CD1c-positive myeloid dendritic cell (primary cell): ENCODE results near the gene S100PBP.

Experiments used
- DNase-seq: peaks from one replicate; pipeline ENCODE4 v3.0.0-alpha.2; 2016; ENCODE audit errors: extremely low spot score

Gene S100PBP

DNA sequence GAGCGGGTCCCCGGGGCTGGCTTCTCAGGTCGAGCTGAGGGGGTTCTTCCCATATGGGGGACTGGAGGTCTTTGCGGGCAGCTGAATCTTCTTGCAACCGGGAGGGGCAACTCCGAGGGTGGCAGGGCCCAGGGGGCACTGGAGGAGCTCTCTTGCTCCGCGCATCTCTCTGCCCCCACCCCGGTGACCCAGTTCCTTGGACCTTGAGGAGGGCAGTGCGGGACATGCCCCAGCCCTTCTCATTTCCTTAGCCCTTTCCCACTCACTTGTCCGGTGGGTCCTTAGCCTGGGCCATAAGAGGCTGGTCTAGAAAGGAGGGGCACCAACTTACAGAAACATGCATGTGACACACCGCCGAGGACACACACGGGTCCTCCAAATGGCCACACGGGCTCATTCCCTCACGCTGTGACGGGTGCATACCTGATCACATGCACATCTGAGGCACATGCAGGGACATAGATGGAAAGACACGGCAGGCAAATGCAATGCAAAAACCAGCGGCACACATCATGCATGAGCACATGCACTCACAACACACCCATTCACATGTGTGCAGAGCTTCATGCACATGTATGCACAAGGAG is 69.5 kb downstream of the S100PBP start:
- no peak for DNase-seq

DNA sequence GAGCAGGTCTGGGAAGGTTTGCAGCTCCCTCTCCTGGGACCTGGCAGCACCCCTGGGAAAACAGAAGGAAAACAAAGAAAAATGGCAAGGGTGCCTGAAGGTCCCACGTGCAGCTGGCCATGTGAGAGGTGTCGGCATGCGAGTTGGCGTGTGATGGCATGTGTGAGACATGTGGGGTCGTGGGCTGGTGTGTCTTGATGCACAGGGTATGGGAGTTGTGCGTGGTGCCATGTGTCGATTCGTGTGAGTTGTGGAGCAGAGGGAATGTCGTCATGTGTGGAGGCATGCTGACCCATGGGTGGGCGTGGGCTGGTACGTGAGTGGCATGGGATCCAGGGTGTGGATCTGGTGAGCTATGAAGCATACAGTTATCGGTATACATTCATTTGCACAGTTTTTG is 70.2 kb downstream of the S100PBP start:
- no peak for DNase-seq

DNA sequence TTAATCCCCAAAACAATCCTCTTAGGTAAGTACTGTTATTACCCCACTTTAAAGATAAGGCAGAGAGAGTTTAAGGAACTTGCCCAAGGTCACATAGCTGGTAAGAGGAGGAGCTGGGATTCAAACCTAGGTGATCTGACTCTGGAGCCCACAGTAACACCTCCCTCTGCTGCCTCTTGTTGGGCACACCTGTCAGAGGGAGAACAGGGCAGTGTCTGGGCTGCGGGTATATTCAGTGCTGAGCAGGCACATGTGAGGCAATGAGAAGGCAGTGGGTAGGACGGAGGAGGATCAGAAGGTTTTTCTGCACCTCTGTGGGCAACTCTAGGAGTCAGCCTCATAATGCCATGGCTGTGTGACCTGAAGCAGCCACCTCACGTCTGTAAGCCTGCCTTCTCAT is 70.7 kb downstream of the S100PBP start:
- DNase-seq, result no peak

DNA sequence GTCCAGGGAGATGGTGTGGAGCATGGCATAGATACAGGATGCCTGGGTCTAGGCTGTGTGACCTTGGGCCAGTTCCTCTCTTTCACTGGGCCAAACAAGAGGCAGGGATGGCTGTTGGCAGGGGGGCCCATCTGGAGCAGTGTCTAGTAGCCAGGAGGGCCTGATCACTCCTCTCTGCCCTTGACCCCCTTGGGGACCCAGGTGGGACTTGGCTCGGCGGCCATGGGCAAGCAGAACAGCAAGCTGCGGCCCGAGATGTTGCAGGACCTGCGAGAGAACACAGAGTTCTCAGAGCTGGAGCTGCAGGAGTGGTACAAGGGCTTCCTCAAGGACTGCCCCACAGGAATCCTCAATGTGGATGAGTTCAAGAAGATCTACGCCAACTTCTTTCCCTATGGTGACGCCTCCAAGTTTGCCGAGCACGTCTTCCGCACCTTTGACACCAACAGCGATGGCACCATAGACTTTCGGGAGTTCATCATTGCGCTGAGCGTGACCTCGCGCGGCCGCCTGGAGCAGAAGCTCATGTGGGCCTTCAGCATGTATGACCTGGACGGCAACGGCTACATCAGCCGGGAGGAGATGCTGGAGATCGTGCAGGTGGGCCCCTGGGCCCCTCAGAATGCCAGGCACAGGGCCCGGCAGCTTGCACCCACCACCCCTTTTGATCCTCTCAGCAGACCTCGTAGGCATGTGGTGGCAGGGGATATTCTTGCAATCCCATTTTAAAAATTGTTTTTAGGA is 71.4 kb downstream of the S100PBP start:
- no peak for DNase-seq

DNA sequence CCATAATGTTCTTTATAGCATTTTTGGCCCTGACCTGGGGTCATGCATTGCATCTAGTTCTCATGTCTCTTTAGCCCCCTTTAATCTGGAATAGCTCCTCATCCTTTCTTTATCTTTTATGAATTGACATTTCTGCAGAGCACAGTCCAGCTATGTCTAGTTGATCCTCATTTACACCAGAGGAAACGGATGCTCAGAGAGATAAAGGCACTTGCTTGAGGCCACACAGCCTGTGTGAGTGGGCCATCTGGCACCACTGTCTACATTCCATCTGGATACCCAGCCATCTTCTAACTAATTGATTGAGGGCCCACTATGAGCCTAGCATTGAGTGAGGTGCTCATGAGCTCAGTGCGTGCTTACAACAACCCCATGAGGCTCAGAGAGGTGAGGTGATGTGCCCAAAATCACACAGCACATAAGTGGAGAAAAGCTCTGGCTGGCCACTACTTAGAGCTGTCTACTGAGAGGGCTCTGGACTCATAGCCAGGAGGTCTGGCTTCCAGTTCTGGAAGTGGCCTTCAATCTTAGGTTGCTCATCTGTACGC is 72.4 kb downstream of the S100PBP start:
- no peak for DNase-seq

DNA sequence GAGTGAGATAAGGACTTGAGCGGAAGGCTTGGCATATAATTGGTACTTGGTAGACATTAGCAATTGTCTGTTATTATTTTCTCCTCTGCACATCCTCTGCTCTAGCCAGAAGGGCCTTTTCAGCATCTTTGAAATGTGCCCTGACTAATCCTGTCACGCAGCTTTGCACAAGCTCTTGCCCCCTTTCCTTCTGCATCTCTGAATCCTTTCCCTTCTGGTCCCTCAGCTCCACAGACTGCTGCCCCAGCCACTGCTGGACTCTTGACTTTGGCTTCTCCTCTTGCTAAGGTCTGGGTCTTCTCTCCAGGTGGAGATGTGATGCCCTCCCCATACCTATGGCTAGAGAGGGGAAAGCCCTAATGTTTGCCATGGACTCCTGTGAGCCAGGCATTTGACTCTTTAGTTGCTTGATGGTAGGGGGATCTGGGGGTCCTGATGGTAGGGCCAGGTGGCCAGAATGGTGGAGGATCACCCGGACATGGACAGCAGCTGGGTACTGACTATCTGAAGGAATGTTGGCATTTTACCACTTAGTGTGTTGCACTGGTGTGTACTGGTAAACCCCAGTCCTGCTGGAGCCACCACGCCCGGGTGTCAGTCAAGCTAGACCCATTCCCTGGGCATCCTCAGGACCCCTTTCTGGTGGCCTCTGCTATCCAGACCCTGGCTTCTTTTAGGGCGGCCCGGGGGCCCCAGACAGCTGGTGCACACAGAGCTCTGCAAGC is 73.2 kb downstream of the S100PBP start:
- DNase-seq, result no peak

DNA sequence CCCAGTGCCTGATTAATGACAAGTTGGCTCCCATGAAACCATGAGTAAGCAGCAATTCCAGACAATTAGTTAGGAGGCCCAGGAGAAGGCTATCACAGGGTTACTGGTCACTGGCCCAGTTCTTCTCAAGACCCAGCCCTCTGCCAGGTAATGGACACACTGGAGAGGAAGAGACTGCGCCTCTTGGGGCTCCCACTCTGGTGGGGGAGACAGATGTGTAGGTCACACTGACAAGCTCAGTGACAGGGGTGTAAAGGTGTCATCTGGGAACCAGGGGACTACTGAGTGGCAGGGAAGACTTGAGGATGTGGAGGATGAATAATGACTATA is 73.8 kb downstream of the S100PBP start:
- no peak for DNase-seq

DNA sequence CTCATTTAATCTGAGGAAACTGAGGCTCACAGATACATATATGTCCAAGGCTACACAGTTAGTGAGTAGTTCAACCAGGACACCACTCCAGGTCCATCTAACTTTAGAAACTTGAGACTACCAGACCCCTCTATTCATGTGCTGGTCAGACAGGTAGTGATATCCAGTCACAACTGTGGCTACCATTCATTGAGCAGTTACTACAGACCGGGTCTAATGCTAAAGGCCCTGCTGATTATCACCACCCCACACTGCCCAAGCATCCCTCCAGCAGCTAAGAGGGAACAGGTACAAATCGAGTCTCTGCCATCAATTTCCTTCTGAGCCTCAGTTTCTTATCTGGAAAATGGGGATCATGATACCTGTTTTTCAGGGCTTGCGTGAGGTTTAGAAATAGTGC is 74.2 kb downstream of the S100PBP start:
- no peak for DNase-seq

DNA sequence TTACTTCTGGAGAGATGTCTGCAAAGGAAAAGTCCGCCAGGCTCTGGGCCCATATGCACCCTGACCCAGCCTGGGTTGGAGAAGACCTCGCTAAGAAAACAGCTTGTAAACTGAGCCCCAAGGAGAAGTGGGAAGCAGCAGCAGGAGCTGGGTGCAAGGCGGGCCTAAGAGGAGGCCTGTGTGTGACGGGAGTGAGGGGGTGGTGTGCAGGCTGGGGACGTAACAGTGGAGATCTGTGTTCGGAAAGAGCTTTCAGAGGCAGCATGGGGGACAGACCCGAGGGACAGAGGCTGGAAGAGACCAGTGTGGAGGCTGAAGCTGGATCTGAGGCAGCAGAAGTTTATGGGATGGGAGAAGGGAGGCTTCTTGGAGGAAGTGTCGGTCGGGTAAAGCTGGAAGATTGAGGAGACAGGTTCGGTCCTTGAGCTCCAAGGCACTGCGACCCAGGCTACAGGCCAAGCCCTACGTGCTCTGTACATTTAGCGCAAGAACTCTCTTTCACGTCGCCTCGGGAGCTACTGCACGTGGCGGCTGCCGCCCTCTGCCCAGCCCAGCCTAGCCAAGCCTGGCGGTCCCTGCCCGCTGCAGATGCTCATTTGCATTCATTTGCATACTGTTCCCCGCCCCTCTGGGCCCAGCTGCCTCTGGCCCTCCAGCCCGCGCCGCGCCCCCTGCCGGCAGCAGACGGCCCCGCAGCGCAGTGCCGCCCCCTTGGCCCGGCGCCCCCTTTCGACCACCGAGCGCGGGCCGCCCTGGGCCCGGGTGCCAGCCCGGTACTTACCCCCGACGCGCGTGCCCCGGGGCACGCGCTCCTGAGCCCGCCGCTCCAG is 75.1 kb downstream of the S100PBP start:
- DNase-seq, result peak; percentile 21

DNA sequence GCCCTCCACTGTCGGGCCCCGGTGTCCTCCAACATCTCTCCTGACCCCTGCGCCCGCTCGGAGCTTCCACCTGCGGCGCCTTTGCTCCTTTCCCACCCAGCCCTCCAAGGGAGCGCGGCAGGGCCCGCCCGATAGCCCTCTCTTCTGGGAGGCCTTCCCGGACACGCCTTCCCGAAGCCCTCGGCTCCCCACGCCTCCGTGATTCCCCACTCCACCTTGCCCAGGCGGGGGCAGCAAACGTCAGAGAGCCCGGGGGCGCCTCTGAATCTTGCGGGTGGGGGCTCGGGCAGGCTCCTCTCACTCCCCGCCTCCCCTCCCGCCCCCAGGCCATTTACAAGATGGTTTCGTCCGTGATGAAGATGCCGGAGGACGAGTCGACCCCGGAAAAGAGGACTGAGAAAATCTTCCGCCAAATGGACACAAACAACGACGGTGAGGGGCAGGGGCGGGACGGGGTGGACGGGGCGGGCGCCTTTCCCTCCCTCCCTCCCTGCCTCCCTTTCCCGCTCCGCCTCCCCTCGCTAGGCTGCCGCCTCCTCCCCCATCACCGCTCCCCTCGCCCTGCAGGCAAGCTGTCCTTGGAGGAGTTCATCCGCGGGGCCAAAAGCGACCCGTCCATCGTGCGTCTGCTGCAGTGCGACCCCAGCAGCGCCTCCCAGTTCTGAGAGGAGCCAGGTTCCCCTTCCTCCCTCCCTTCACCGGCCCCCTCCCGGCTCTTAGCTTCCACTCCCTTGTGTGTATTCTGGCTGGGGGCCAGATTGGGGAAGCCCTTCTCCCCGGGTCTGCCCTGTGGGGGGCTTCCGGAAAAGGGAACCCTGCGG is 76.0 kb downstream of the S100PBP start:
- DNase-seq, result no peak

DNA sequence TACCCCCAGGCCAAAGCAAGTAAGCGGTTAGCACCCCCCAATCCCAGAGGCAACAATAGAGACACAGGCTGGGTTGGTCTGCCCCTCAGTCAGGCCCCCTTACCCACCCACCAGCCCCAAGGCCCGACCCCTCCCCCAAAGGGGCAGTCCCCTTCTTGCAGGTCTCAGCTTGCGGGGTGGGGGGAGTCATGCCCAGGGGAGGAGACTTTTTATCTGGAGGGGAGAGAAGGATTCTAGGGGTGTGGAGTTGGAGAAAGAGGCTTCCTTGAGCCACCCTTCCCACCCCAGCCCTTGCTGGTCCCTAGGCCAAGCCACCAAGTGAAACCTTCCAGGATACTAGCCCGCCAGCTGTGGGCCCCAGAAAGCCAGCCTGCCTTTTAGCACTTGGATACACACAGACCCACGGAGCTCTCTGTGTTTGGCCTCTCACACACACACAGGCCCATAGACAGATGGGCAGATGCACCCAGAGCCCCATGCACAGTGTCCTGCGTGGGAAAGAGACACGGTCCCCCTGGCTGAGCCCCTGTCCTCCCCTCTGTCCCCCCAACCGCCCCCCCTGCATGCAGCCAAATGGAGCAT is 76.7 kb downstream of the S100PBP start:
- no peak for DNase-seq

DNA sequence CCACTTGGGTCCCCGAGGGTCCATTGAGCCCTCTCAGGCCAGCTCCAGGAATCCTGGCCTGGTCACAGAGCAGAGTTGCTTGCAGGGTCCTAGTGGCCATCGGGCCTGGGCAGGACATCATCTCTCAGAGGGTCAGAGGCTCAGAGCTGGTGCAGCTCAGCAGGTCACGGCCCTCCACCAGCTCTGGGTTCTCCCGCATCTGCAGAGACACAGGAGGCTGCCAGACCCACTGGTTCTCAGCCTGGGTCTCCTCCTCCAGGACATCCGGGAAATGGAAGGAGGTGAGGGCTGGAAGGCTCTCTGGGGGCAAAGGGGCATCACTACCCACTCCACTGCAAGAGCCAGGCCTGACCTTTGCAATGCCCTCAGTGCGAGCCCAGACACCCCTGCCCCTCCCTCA is 77.2 kb downstream of the S100PBP start:
- DNase-seq, result no peak

DNA sequence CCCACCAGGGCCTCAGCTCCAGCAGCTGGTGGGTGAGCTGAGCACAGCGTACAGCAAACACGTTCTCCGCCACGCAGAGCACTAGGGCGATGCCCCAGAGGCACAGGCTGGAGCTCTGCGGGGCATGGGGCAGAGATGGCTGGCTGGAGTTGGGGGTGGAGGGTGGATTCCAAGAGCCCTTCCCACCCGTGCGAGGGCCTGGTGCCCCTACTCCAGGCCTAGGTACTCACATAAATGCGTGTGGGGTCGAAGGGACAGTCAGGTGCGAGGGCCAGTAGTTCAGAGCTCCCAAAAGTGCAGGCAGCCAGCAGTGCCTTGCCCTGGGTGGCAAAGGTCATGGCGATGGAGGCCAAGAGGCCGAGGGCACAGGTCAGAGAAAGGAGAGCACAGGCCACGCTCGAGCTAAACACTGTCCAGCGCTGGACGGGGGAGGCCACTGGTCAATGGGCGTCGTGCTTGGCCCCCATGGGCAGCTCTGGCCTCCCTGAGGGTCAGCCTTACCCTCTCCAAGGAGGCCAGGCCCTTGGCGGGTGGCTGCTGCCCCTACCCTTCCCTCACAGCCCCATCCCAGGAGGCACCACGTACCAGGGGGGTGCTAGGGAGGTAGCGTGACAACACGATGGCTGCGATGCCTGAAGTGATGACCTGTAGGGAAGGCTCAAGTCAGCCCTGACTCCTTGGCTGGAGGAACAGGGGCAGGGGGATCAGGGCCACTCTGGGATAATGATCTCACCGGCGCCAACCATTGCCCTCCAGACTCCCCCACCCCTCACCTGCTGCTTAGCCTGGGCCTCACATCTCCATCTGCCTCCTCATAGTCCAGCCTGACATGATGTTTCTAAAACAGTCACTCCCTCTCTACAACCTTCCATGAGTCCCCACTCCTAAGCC is 78.1 kb downstream of the S100PBP start:
- DNase-seq, result no peak

DNA sequence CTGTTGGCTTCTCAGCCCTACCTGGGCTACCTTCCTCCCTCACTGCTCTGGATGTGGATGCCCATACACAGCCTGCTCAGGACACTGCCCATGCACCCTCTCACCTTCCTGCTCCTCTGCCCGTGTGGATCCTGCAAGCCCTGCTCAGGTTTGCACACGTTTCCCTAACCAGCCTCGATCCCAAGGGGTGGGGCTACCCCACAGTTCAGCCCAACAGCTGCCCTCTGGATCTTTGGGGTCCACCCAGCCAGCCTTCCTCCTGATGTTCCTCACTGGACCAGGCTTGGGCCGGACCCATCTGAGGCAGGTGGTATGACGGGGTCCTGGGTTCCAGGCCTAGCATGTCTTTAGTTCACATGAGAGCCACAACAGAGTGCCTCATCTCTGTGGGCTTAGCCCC is 79.0 kb downstream of the S100PBP start:
- DNase-seq, result no peak

DNA sequence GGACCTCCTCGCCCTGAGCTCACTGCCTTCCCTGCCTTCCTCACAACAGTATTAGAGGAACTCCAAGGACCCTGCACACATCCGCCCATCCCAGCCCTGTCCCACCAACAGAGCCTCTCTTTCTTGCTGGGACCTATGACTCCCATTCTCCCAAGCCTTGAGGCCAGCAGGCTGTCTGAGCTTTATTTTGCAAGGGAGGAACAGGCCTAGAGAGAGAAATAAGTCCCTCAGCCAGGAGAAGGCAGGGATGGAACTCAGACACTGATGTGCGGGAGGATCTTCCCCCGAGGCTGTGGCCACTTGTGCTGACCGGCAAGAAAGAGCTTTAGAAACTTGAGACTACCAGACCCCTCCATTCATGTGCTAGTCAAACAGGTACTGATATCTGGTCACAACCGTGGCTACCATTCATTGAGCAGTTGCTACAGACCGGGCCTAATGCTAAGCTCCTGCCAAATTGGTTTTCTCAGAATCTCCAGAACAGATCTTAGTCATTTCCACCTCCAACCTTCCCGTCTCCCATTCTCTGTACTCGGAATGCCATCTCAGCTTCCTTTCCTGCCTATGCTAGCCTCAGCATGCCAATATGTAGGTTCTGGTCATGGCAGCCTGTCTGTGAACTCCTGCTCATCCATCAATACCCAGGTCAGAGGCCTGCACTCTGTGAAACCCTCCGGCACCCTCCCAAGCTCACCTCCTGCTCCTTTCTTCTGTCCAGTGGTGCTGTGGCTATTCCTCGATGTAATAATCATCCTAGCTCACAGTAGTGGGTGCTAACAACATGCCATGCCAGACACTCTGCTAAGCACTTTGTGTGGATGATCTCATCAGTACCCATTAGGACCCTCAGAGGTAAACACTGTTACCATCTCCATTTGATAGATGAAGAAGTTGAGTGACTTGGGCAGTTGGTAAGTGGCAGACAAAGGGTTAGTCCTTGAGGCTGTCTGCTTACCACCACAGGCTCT is 79.9 kb downstream of the S100PBP start:
- DNase-seq, result no peak

DNA sequence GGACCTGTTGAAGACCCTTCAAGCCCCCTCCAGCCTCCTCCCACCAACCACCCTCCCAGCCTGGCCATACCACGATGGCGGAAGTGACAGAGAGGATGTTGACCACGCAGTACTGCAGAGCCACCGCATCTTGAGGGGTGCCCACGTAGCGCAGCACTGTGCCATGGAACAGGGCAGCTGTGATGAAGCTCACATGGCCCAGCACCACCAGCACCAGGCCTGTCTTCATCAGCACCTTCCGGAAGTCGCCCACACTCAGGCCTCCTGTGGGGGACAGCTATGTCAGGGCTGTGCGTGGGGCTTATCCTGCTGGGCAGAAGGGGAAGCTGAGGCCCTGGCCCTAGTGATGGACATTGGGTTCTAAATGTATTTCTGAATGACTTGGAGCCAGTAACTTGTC is 80.6 kb downstream of the S100PBP start:
- no peak for DNase-seq

DNA sequence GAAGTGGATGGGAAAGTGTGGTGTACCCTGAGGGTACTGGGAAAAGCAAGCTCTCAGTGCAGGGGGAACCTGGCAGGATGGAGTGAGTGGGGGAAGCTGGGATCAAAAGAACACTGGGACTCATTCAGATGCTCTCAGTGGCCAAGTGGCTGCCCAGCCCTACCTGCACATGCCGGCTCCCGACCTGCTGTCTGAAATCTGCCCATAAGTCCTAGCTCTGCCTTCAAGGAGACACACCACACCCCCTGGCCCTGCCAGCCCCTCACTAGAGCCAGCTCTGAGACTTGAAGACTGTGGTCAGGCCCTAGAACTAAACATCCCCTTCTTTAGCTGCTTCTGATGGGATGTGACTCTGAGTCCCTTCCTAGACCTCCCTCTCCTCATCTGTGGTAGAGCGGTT is 81.5 kb downstream of the S100PBP start:
- no peak for DNase-seq

DNA sequence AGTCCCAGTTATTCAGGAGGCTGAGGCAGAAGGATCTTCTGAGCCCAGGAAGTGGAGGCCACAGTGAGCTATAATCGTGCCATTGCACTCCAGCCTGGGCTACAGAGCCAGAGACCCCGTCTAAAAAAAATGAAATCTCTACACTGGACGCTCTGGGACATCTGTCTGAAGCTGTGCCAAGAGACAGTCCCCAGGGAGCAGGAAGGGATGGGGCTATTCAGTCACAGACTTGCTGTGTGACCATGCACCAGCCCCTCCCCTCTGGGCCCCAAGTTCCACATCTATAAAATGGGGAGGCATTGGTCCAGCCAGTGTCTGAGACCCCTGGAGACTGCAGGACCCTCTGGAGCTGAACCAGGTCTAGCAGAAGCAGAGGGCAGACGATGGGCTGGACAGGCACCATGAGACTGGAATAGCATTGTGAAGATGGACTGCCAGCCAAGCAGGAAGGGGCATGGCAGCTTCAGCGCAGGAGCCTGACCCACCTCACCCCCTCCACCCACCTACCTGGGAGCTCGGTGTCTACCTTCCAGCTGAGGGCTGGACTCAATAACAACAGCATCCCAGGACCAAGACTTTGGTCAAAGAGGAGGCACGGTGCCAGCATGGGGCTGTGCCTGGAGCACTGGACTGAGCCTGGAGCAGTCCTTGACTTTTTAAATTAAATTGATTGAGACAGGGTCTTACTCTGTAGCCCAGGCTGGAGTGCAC is 82.3 kb downstream of the S100PBP start:
- no peak for DNase-seq
